Vagina (tissue), 2 donors: ENCODE data around the gene KCNJ15.
"Not testable (repeated sequence)": the region's sequence is repeated elsewhere in the genome, so short reads cannot be mapped to it uniquely, and the experiment has no call there.

ENCODE experiments used
- POLR2A ChIP-seq, 2 donors: fragments of 450-650 bp; IDR thresholded peaks; one replicate each; pipeline ENCODE4 v1.6.1; 2017; ENCODE audit warnings: antibody characterized with exemption in 2 of 2, mild to moderate bottlenecking in 2 of 2, moderate library complexity in 2 of 2
- TF ChIP-seq, protein P1 (sequence below), 3 experiments: fragments of 450-650 bp in 2 of 3; fragments of 200-600 bp in 1 of 3; sonication (generic) in 1 of 3; IDR thresholded peaks; one replicate each; pipeline ENCODE4 v1.5.1; 2017 to 2019; ENCODE audit warnings: antibody characterized with exemption in 3 of 3, mild to moderate bottlenecking in 2 of 3, moderate library complexity in 2 of 3

DNA sequence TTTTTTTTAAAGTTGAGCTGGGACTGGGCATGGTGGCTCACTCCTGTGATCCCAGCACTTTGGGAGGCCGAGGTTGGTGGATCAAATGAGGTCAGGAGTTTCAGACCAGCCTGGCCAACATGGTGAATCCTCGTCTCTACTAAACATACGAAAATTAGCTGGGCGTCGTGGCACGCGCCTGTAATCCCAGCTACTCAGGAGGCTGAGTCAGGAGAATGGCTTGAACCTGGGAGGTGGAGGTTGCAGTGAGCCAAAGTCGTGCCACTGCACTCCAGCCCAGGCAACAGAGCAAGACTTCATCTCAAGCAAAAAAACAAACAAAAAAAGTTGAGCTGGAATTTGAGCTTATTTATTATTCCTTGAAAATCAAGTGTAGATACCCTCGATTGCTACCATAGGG is 21.5 kb upstream of the KCNJ15 start:
- not testable (repeated sequence) for TF ChIP-seq POLR2A (IDR thresholded peaks at IDR 0.05)
- TF ChIP-seq, protein P1, sequence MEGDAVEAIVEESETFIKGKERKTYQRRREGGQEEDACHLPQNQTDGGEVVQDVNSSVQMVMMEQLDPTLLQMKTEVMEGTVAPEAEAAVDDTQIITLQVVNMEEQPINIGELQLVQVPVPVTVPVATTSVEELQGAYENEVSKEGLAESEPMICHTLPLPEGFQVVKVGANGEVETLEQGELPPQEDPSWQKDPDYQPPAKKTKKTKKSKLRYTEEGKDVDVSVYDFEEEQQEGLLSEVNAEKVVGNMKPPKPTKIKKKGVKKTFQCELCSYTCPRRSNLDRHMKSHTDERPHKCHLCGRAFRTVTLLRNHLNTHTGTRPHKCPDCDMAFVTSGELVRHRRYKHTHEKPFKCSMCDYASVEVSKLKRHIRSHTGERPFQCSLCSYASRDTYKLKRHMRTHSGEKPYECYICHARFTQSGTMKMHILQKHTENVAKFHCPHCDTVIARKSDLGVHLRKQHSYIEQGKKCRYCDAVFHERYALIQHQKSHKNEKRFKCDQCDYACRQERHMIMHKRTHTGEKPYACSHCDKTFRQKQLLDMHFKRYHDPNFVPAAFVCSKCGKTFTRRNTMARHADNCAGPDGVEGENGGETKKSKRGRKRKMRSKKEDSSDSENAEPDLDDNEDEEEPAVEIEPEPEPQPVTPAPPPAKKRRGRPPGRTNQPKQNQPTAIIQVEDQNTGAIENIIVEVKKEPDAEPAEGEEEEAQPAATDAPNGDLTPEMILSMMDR (IDR thresholded peaks at IDR 0.05), result not testable (repeated sequence)
